ENCODE measurements around the gene VEGFB.

Gene VEGFB

DNA sequence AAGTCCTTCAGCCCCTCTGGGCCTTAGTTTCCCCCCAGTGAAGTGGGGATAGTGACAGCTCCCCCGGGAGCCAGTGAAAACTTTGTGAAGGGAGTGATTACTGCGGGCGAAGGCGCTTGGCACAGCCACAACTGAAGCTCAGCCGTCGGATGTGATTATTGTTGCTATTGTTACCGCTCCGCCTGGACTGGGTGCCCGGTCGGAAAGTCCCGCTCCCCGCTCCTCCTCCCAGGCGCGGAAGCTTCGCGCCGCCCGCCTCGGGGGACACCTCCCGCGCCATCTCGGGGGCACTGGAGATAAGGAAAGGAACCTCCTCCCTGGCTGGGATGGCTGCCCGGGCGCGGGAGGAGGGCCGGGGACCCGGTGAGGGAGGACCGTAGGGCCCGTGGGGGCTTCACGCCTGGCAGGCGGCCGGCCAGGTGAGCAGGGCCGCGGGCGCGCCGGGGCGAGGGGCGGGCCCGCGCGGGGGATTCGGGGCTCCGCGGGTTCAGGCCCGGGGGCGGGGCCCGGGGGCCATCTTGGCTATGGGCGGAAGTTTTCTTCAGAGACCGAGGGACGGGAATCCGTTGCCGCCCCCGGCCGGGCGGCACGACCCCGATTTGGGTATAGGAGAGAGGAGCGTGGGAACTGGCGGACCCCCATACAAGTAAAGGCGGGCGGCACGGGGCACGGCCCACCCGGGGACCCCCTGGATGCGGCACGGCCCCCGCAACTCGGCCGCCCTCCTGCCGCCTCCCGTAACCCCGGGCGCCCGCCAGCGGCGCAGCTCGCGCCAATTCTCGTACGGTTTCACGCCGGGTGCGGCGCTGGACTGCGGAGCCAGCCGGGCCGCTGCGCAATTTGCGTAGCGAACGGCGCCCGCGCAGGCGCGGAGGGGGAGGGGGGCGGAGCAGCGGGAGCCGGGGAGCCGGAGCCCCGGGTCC lies 50.8 kb downstream of the VEGFB start, which contains the start of gene GPR137:
Gene GPR137 (plus strand): TSS at position 887 of the 923 bp plus-strand sequence. CDS start 677 bp downstream, outside the sequence.
- DNase-seq = peak; percentile 89 to 91

DNA sequence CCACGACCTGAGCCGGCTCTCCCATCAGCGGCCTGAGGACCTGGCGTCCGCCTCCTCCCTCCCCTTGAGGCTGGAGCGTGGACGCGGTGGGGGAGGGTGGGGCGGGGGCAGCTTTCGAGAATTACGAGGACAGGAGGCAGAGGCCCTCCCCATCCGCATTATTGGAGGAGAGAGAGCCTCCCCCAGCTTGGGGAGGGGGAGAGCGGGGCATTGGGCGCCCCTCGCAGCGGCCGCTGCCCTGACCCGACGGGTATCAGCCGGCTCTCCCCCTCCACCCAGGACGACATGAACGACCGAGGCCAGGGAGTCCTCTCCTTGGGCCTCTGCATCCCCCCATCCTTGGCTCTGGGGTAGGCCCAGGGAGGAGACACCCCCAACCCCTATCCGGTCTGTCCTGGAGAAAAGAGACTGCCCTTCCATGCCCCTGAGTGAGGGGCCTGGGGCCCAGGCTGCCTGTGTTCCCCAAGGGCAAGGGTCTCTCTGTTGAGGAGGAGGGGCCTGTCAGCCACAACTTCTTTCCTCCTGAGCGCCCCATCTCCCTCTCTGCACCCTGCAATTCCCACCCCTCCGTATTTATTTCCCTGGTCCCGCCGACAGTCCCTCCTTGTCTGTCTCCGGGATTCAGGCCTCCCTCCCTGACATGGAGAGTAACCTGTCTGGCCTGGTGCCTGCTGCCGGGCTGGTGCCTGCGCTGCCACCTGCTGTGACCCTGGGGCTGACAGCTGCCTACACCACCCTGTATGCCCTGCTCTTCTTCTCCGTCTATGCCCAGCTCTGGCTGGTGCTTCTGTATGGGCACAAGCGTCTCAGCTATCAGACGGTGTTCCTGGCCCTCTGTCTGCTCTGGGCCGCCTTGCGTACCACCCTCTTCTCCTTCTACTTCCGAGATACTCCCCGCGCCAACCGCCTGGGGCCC lies 51.8 kb downstream of the VEGFB start:
- DNase-seq = peak in 1 of 2 experiments; percentile 38

- no peak for DNase-seq
These were observed 52.4 kb downstream of the VEGFB start for GRCh38 chr11:64286801-64287159.

GRCh38 chr11:64287676-64288352 lies 53.4 kb downstream of the VEGFB start:
- no peak for DNase-seq

DNA sequence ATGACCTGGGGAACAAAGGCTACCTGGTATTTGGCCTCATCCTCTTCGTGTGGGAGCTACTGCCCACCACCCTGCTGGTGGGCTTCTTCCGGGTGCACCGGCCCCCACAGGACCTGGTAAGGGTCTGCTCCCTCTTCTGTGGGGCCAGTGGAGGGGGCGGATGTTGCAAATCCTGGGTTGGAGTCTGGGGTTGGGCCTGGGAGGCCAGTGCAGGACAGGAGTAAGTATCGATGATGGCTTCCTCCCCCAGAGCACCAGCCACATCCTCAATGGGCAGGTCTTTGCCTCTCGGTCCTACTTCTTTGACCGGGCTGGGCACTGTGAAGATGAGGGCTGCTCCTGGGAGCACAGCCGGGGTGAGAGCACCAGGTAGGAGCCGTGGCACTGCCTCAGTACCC lies 54.0 kb downstream of the VEGFB start:
- DNase-seq = no peak

All from activated CD4-positive, alpha-beta T cell treated with anti-CD3 and anti-CD28 coated beads, Interleukin-2, amount 50 U/mL, for 48 hours (primary cell).